WERI-Rb-1 (cell line): Measurements from ENCODE around the gene ZP1.
"Not testable (repeated sequence)": the region's sequence is repeated elsewhere in the genome, so short reads cannot be mapped to it uniquely, and the experiment has no call there.

Experiments used
- DNase-seq: peaks from one replicate; pipeline ENCODE4 v3.0.0-alpha.2; 2020
- H3K27ac ChIP-seq: fragments of 250-450 bp; sonication (Bioruptor Pico); 2 replicates; pipeline ENCODE4 v1.5.1; 2020; ENCODE audit warnings: mild to moderate bottlenecking, moderate library complexity
- H3K27me3 ChIP-seq: fragments of 250-450 bp; sonication (Bioruptor Pico); 2 replicates; pipeline ENCODE4 v1.5.1; 2021; ENCODE audit warnings: mild to moderate bottlenecking, low read depth, moderate library complexity; ENCODE audit not compliant: insufficient read depth, severe bottlenecking
- H3K36me3 ChIP-seq: fragments of 250-450 bp; sonication (Bioruptor Pico); 2 replicates; pipeline ENCODE4 v1.5.1; 2020; ENCODE audit warnings: mild to moderate bottlenecking, moderate library complexity
- H3K4me3 ChIP-seq: 2 replicates; pipeline ENCODE4 v1.5.1; 2011; ENCODE audit warnings: low read depth, mild to moderate bottlenecking, control low read depth, low read length
- H3K9me3 ChIP-seq: fragments of 250-450 bp; sonication (Bioruptor Pico); 2 replicates; pipeline ENCODE4 v1.5.1; 2021; ENCODE audit warnings: mild to moderate bottlenecking, moderate library complexity; ENCODE audit not compliant: severe bottlenecking
- TF ChIP-seq, protein P1 (sequence below): IDR thresholded peaks from 2 replicates; pipeline ENCODE4 v1.5.1; 2011; ENCODE audit warnings: low read depth, mild to moderate bottlenecking, control low read depth, inconsistent platforms, low read length

Gene ZP1, protein sequence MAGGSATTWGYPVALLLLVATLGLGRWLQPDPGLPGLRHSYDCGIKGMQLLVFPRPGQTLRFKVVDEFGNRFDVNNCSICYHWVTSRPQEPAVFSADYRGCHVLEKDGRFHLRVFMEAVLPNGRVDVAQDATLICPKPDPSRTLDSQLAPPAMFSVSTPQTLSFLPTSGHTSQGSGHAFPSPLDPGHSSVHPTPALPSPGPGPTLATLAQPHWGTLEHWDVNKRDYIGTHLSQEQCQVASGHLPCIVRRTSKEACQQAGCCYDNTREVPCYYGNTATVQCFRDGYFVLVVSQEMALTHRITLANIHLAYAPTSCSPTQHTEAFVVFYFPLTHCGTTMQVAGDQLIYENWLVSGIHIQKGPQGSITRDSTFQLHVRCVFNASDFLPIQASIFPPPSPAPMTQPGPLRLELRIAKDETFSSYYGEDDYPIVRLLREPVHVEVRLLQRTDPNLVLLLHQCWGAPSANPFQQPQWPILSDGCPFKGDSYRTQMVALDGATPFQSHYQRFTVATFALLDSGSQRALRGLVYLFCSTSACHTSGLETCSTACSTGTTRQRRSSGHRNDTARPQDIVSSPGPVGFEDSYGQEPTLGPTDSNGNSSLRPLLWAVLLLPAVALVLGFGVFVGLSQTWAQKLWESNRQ

DNA sequence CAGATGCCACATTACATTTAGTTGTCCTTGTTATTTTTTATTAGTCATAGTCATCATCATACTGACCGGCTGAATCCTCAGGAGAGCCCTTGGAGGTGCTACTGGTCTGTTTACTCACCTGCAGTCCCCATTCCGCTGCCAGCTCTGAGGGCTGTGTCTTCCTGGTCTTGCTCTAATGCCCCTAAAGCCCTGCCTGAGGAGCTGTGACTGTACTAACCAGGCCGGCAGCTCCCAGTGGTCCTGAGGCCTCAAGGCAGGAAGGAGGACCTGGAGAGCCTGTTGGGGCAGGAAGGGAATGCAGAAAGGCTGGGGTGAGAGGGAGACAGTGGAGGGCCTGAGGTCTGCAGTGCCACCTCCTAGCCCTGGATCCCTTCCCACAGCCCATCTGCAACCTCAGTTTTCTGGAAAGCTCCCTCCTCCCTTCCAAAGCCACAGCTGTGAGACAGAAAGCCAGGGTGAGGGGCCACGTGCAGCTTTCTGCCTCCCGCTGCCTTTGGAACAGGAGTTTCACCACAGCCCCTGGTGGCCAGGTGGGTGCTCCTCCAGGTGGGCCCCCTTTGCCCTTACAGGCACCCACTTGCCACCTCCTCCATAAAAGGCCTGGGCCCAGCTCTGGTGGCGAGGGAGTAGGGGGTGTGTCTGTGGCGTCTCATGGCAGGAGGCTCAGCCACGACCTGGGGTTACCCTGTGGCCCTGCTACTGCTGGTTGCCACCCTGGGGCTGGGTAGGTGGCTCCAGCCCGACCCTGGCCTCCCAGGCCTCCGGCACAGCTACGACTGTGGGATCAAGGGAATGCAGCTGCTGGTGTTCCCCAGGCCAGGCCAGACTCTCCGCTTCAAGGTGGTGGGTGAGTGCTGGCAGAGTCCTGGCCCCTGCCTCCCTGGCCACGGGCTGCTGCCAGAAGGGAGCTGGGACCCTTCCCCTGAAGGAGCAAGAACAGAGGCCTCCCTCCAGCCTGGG is at the start of gene ZP1:
ZP1 (plus strand) TSS at position 632 of the 960 bp plus-strand sequence; CDS start at position 652, 20 bp downstream.
- H3K4me3 ChIP-seq = no peak within 1 kb of the TSS
- TF ChIP-seq, protein P1, sequence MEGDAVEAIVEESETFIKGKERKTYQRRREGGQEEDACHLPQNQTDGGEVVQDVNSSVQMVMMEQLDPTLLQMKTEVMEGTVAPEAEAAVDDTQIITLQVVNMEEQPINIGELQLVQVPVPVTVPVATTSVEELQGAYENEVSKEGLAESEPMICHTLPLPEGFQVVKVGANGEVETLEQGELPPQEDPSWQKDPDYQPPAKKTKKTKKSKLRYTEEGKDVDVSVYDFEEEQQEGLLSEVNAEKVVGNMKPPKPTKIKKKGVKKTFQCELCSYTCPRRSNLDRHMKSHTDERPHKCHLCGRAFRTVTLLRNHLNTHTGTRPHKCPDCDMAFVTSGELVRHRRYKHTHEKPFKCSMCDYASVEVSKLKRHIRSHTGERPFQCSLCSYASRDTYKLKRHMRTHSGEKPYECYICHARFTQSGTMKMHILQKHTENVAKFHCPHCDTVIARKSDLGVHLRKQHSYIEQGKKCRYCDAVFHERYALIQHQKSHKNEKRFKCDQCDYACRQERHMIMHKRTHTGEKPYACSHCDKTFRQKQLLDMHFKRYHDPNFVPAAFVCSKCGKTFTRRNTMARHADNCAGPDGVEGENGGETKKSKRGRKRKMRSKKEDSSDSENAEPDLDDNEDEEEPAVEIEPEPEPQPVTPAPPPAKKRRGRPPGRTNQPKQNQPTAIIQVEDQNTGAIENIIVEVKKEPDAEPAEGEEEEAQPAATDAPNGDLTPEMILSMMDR = no peak
- DNase-seq = no peak
- H3K27me3 ChIP-seq = no peaks in the 10 kb centered on the region
- H3K9me3 ChIP-seq = no peaks in the 10 kb centered on the region
- H3K27ac ChIP-seq = no peak within 1 kb of the TSS
- no peaks in the 10 kb centered on the region for H3K36me3 ChIP-seq

DNA sequence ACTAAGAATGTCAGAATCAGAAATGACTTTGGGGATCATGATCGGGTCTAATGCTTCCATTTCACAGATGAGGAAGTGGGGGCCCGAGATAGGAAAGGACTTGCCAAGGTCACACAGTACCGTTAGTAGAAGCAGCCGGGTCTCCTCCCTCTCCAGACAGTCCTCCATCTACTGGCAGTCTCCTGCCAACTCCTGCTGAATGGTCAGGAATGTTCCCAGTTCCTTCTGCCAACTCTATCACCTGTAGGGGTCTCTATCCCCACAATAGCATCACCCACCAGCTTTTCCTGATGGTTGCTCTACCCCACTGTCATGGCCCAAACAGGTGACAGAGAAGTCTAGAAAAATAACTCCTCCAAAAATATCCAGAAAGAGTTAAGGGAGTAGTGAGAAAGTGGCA is 49.3 kb upstream of the ZP1 start:
- Histone ChIP-seq H3K9me3 (peaks cover 7% of the 10 kb centered on the region), H3K27ac (no peak overlapping the region), H3K36me3 (no peaks in the 10 kb centered on the region), H3K27me3 (no peaks in the 10 kb centered on the region), H3K4me3 (no peak overlapping the region)
- TF ChIP-seq, protein P1 = no peak
- no peak for DNase-seq

DNA sequence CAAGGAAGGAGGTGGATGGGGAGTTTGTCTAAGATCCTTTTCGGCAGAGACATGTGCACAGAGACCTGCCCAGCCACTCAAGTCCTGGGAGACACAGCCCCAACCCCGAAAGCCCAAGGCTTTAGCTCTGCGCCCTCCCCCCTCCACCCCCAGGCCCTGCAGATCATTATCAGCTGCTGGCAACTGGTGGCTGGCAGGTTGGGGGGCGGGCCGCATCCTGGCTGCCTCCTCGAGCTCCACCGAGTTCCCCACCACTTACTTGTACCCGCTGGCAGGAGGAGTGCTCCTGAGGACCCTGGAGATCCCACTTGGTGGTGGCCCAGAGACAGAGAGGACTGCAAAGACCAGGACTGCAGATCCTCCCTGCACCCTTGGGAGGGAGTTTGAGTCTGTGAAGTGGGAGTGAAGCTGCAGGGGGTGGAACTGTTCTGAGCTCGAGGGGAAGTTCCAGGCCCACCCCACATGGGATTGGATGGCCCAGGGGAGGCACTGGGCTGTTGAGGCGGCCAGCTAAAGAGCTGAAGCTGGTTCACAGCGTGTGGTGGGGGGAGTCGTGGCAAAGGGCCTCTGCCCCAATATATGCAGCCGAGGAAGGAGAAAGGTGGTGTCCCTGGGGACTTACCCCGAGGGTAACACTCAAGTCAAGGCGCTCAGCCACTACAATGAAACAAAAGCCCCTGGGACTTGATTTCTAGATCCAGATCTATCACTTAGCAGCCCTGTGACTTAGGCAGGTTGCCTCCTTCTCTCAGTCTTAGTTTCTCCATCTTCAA is 45.3 kb upstream of the ZP1 start:
- Histone ChIP-seq H3K27me3 (no peaks in the 10 kb centered on the region), H3K36me3 (no peaks in the 10 kb centered on the region), H3K27ac (no peak overlapping the region), H3K4me3 (no peak overlapping the region), H3K9me3 (peaks cover 2% of the 10 kb centered on the region)
- TF ChIP-seq, protein P1 = no peak
- DNase-seq = no peak

DNA sequence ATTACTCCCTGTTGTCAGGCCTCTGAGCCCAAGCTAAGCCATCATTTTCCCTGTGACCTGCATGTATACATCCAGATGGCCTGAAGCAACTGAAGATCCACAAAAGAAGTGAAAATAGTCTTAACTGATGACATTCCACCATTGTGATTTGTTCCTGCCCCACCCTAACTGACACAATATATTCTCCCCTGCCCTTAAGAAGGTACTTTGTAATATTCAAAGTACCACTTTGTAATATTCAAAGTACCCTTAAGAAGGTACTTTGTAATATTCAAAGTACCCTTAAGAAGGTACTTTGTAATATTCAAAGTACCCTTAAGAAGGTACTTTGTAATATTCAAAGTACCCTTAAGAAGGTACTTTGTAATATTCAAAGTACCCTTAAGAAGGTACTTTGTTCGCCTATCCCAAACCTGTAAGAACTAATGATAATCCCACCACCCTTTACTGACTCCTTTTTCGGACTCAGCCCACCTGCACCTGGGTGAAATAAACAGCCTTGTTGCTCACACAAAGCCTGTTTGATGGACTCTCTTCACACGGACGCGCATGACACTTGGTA is 43.5 kb upstream of the ZP1 start:
- not testable (repeated sequence) for H3K36me3 ChIP-seq, H3K4me3 ChIP-seq, H3K9me3 ChIP-seq, DNase-seq, H3K27me3 ChIP-seq, H3K27ac ChIP-seq

DNA sequence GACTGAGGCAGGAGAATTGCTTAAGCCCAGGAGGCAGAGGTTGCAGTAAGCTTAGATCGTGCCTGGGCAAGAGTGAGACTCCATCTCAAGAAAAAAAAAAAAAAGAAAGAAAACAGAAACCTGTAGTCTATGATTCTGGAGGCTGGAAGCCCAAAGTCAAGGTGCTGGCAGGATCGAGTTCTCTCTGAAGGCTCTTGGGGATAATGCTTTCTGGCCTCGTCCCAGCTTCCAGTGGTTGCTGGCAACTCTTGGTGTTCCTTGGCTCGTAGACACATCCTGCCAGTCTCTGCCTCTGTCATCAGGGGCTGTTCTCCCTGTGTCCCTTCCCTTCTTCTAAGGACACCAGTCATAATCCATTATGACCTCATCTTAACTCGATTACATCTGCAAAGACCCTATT is 42.2 kb upstream of the ZP1 start:
- Histone ChIP-seq H3K27me3 (no peaks in the 10 kb centered on the region), H3K27ac (no peak overlapping the region), H3K36me3 (no peaks in the 10 kb centered on the region), H3K9me3 (no peaks in the 10 kb centered on the region), H3K4me3 (no peak overlapping the region)
- TF ChIP-seq, protein P1 = no peak
- DNase-seq = no peak
